Measurements from ENCODE around the gene NEK5.
"Not testable (repeated sequence)": the region's sequence is repeated elsewhere in the genome, so short reads cannot be mapped to it uniquely, and the experiment has no call there.

NEK5 gene

DNA sequence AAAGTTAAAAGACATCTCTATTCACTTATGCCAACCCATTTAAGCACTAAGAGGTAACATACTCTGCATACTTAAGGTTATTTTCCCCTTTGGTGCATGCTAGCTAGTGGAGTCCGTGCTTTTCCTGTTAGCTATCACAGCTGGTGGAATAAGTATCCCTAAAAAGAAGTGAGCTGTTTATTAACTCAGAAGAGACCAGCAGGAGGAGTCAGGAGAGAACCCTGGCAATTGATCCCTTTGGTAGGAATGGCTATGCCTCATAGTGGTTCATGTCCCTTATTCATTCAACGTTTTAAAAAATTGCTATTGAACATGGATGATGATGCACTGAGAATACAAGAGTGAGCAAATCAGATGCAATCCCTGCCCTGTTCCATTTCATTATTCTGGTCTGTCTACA, 12.4 kb upstream of the NEK5 start:
- no peak for DNase-seq
- ATAC-seq = no peak

DNA sequence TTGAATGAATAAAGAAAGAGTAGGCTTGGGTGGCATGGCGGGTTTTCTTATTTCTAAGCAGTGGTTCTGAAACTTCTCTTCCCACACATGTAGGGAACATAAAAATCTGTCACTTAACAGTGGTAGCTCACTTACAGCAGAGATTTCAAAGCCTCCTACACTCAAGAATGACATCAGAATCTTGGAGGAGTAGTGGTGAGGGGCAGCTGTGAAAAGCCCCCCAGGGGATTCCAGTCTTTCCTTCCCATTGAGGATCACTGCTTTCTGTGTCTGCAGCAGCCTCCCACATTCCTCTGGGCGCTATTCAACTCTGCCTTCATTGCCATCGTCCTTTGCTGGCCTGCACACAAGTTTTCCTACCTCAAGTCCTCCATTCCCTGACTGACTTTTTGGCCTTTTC, 8.6 kb upstream of the NEK5 start:
- no peak for ATAC-seq
- DNase-seq = no peak

DNA sequence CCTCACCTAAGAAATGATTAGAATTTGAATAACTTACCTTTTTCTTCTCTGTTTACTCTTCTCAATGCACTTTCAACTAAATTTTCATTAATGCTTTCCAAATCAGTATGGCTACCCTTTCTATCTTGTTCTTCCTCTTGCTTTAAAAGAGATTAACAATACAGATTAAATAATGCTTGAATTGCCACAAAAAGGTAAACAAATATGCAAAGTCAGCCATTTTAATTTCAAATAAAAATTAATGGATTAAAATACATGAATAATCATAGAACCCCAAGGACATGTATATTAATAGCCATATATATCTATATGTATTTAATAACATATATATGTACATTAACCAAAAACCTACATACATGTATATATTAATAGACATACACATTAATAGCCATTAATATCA, 7.9 kb upstream of the NEK5 start:
- no peak for ATAC-seq

DNA sequence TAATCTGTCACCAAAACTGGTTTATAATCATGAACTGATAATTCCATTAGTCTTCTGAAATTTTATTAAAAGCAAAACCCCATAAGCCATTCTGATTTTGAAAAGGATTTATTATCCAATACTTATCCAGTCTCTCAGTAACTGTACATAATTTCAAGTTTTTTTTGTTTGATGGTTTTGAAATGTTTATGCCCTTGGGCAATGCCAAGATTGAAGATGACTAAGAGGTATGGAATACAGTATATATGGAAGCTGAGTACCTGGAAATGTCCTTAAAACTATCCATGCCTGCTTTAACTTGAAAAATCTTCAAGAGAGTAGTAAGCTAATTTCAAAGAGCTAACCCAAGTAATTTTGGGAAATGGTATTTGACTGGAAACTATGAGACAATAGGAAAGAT, 1.8 kb upstream of the NEK5 start:
- no peak for ATAC-seq
- no peak for DNase-seq

More for the DNA sequence above, 7.9 kb upstream of the NEK5 start:
- no peak for DNase-seq

DNA sequence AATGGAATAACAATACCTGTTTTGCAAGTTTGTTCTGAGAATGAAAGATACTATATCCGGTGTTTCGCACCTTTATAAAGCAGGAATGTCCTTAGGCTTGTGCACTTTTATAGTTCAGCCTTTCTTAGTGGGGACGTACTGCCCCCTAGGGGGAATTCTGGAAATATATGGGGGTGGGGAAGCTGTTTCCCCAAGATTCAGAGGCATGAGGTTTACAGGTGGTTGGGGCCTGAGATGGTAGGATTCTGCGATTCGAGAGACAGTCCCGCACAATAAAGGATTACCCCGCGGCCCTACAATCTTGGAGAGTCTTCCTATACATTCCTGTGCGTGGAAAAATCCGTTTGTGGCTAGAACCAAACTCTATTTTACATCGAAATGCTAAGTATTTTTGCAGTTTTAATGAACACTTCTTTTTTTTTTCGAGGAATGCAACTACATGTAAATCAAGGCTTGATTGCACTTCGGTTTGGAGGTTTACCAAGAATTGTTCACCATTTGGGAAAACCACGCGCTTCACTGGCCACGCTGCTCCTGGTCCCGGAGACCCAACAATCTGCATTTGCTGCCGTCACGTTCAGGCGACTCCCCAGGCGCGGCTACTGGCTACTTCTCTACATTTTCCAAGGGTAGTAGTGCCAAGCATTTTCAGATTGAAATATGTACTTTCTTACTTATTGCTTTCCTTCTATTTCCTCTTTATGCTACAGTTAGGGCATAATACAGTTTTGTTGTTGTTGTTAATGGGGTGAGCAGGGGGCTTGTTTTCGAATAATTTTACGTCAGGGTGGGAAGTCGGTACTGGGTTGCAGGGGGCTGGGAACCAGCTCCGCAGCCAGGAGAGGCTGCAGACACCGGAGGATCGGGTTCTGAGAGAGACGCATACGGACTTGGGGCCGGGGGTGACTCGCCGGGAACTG, 830 bp downstream of the NEK5 start:
- ATAC-seq (peak; percentile 62), DNase-seq (peak; percentile 61)

DNA sequence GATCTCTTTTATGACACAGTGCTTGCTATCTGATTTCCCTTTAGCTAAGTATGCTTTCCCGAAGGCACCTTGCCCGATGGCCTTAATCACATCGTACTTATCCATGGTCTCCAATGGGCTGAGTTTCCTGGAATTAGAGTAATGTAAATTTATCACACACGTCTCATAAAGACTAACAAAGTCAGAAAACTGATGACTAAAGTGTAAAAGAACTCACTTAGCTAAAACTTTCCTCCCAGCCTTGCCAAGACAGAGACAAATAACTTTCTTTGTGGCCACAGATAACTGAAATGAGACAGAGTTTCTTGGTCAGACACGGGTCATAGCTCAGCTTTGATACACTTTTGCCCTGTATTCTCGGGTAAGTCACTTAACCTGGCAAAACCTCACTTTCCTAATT, 1.5 kb downstream of the NEK5 start:
- no peak for DNase-seq
- ATAC-seq = peak; percentile 15

DNA sequence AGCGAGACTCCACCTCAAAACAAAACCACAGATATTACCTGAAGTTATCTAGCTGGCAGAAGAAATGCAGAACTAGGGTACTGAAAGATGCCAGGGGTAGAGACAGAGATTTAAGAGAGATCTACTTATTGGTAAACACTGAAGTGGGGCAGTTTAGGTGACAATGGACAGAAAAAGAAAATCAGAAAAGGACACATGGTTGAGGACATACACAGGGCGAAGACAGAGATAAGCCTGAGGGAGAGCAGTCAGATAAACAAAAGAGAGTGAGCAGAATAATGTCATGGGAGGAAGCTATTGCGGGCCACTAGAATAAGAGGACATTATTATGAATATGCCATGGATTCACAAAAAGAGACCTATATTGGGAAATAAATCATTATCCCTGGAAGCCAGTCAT, 3.3 kb downstream of the NEK5 start:
- DNase-seq = no peak
- no peak for ATAC-seq

DNA sequence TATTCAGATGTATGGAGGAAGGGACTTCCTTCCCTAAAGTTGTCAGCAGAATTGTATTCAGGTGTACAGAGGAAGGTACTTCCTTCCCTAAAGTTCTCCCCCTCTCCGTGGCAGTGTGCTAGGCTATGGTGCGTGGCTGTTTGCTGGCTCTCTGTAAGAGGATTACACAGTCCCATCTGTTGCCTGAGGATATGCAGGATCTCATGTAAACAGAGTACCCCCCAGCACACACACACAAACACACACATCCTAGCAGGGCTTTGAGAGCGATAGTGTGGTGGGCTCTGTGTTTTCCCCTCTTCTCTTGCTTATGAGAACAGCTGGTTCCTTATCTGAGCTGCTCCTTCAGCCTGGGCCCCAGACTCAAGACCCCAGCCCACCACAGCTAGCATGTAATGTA, 10.3 kb downstream of the NEK5 start:
- DNase-seq (no peak), ATAC-seq (no peak)

DNA sequence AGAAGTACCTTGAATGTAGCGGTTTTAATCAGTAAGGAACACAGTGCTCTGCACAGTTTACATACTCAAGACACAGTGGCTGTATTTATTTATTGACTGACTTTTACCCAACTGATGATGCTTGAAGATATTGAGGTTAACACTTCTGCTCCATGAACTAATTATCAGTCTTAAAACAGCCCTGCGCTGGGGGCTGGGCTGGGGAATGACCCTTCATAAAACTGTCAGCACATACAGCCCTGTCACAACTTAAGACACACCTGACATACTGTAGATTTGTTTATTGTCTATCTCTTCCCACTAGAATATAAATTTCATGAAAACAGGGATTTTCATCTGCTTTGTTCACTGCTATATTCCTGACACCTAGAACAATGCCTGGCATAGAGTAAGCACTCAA, 10.8 kb downstream of the NEK5 start:
- no peak for DNase-seq

DNA sequence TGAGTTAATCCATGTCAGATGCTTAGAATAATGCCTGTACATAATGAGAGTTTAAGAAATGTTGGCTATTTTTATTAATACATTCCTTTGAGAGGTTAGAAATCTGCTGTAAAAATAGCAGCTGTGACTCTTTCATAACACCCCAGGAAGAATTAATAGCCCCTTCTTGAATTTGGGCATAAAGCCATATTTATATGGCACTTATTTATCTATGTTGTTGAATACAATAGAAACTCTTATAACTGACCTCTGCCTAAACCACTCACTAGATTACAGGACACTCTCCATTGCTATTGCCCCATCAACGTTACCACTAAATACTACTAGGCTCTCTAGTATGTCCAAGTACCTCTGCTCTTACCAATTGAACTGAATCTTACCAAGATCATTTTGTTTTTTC, 16.3 kb downstream of the NEK5 start:
- no peak for DNase-seq
- no peak for ATAC-seq

More for the DNA sequence above, 10.8 kb downstream of the NEK5 start:
- no peak for ATAC-seq

DNA sequence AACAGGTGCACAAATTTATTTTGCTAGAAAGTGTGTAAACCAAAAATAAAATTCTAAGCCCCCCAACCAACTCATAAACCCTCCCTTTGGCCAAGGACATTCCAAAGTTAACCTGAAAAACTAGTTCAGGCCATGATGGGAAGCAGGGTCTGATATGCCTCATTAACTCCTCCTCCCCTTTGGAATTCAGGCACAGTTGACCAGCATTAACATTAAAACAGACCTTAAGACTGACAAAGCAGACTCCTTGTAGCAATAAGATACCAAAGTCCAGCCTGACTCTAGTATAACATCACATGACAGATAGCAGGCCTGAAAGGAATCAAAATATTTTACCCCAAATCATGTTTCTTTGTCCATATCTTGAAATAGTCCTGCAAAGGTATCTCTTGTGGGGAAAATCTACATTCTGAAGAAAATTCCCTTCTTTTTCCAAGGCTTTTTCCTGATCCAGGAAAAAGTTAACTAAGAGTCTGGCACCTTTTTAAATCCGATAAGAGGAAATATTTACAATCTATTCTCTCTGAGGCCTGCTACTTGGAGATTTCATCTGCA, 19.7 kb downstream of the NEK5 start:
- ATAC-seq (no peak), DNase-seq (no peak)

DNA sequence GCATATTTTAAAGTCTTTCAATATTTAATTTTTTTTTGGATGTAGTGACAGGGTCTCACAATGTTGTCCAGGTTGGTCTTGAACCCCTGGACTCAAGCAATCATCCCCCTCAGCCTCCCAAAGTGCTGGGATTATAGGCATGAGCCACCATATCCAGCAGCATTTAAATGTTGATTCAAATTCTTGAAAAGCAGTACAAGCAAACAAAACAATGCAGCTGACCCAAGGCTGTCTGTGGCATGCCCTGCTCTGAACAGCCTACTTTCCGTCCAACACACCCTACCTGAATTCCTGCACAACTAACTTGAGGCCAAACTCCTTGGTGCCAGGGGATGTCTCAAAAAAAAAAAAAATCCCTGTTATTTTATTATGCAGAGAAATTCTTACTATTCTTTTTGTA, 23.0 kb downstream of the NEK5 start:
- ATAC-seq (no peak), DNase-seq (no peak)

DNA sequence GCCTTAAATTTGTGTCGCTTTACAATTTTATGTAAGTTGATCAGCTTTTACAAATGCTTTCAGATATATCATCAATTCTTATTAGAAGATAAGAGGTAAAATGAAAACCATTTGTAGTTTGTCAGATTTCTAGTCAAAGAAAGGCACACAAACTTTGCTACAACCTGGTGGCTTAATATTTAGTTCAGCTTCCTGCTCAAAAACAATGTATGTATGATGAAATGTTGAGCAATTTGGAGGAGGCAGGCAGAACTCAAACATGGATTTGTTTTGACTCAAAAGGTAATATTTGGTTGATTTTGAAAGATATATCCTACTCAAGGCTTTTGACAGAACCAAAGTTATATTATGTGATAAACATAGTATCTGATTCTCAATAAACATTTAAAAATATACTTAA, 24.2 kb downstream of the NEK5 start:
- ATAC-seq (no peak), DNase-seq (no peak)

DNA sequence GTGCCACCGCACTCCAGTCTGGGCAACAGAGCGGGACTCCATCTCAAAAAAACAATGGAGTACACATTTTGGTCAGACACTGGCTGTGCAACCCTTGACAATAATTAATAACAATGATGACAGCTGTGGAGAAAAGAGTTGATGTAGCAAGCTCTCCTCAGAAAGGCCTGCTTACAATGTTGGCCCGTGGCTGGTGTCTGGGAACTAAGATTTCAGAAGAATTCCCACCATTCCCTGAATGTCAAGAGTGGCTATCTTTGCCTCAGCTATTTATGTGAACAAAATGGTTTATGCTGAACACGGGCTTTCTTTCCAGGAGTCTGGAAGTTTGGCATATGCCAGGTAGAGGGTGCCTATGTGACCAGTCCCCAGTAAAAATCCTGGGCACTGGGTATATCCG, 25.5 kb downstream of the NEK5 start:
- ATAC-seq (no peak), DNase-seq (no peak)

DNA sequence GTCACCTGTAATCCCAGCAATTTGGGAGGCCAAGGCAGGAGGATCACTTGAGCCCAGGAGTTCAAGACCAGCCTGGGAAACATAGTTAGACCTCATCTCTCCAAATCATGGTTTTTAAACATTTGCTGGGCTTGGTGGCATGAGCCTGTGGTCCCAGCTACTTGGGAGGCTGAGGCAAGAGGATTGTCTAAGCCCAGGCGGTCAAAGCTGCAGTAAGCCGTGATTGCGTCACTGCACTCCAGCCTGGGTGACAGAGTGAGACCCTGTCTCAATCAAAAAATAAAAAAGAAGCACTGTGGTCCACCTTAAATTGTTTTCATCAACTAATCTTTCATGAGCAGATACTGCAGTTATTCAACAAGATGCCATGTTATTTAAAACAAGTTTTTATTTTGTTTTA, 26.4 kb downstream of the NEK5 start:
- not testable (repeated sequence) for DNase-seq, ATAC-seq

DNA sequence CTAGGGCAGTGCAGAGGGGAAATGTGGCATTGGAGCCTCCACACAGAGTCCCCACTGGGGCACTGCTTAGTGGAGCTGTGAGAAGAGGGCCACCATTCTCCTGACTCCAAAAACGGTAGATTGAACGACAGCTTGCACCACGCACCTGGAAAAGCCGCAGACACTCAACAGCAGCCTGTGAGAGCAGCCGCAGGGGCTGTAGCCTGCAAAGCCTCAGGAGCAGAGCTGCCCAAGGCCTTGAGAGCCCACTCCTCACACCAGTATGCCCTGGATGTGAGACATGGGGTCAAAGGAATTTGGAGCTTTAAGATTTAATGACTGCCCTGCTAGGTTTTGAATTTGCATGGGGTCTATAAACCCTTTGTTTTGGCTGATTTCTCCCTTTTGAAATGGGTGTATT, 31.7 kb downstream of the NEK5 start:
- DNase-seq = no peak
- ATAC-seq = no peak

DNA sequence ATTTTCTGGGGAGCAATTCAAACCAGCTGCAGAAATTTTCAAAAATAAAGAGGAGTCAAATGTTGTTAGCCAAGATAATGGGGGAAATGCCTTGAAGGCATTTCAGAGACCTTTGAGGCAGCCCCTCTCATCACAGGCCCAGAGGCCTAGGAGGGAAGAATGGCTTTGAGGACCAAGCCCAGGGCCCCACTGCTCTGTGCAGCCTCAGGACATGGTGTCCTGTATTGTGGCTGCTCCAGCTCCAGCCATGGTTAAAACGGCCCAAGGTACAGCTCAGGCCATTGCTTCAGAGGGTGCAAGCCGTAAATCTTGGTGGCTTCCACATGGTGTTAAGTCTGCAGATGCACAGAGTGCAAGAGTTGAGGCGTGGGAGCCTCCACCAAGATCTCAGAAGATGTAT, 32.1 kb downstream of the NEK5 start:
- DNase-seq (no peak), ATAC-seq (no peak)

DNA sequence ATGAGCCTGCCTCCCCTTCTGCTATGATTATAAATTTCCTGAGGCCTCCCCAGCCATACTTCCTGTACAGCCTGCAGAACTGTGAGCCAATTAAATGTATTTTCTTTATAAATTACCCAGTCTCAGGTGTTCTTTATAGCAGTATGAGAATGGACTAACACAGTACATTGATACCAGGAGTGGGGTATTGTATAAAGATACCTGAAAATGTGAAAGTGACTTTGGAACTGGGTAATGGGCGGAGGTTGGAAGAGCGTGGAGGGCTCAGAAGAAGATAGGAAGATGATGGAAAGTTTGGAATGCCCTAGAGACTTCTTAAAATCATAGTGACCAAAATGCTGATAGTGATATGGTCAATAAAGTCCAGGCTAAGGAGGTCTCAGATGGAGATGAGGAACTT, 32.8 kb downstream of the NEK5 start:
- no peak for ATAC-seq
- no peak for DNase-seq

DNA sequence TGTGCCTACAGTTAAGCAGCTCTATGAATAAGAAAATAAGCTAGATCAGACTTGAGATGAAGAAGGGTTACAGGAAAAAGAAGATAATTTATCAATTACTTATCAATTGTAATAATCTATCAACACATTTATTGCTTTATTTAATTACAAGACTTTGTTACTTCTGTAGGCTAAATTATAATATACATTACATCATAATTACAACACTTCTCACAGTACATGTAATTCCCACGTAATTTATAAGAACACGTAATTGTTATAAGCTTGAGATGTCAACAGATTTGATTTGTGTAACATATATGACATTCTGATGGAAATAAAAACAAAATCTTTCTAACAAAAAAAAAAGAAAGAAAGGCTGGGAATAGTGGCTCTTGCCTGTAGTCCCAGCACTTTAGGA, 36.8 kb downstream of the NEK5 start:
- DNase-seq (no peak), ATAC-seq (no peak)

DNA sequence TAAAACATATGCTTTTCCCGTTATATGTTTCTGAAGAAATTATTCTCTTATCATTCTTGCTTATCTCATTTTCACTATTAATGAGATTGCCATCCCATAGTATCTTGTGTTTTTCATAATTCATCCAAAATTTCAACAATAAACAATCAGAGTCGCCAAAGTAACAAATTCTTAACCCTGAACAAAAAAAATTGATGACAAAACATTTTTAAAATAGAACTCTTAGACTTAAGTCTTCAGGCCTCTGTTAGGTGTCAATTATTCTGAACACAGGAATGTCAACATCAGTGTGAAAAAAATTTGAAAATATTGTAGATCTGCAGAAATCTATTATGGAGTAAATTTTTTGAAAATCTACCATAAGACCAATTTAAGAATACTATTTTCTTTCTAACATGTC, 37.4 kb downstream of the NEK5 start:
- no peak for DNase-seq
- no peak for ATAC-seq

DNA sequence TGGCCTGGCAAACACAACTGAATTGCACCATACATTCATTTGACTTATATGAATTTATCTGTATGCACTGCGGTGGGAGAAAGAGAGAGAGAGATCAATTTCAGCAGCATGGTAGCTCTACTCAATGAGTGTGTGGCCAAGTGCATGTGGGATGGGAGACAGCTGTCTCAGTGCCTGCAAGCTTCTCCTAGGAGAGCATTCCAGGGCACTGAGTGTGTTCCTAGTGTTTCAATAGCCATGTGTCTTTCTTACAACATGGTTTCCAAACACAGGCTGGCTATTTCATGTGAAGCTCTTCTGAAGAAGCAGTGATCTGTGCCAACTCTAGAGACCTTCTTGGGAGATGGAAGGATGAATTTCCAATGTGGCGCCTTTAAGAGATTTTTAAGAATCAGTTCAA, 43.5 kb downstream of the NEK5 start:
- DNase-seq (no peak), ATAC-seq (no peak)

DNA sequence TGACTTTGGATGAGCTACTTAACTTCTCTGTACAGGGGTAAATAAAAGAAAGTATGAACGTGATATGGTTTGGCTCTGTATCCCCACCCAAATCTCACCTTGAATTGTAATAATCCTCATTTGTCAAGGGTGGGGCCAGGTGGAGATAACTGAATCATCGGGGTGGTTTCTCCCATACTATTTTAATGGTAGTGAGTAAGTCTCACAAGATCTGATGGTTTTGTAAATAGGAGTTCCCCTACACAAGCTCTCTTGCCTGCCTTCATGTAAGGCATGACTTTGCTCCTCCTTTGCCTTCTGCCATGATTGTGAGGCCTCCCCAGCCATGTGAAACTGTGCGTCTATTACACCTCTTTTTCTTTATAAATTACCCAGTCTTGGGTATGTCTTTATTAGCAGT, 43.9 kb downstream of the NEK5 start:
- ATAC-seq = not testable (repeated sequence)

DNA sequence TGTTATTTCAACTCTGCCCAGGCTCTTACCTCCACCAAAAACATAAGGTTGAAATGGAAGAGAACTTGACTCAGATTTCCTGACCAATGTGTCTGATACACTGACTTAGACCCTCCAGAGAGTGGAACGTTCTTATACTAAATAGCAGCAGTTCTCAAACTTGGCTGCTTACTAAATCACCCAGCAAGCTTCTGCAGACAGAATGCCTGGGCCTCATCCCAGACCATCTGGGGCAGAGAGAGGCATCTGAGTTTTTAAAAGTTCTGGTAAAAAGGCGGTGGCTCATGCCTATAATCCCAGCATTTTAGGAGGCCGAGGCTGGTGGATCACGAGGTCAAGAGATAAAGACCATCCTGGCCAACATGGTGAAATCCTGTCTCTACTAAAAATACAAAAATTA, 46.3 kb downstream of the NEK5 start:
- no peak for ATAC-seq
- no peak for DNase-seq

More for the DNA sequence above, 43.9 kb downstream of the NEK5 start:
- not testable (repeated sequence) for DNase-seq

DNA sequence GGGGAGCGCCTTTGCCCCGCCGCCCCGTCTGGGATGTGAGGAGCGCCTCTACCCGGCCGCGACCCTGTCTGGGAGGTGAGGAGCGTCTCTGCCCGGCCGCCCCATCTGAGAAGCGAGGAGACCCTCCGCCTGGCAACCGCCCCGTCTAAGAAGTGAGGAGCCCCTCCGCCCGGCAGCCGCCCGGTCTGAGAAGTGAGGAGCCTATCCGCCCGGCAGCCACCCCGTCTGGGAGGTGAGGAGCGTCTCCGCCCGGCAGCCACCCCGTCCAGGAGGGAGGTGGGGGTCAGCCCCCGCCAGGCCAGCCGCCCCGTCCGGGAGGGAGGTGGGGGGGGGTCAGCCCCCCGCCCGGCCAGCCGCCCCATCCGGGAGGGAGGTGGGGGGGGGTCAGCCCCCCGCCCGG, 49.0 kb downstream of the NEK5 start:
- ATAC-seq, DNase-seq: not testable (repeated sequence)
